Neural progenitor cell (in vitro differentiated cells): ENCODE data around the gene CD44. TPM values are rescaled to one million over a fixed set of nuclear protein-coding genes. Genes with fewer than 3 reads are reported as not detected.

ENCODE experiments used
- DNase-seq: peaks from one replicate; pipeline ENCODE4 v3.0.0-alpha.2; 2016; ENCODE audit warnings: low spot score
- H2AFZ ChIP-seq: fragments of 200-600 bp; sonication (generic); replicated peaks from 2 replicates; pipeline ENCODE4 v1.6.1; 2016; ENCODE audit warnings: antibody characterized with exemption
- H3F3A ChIP-seq: fragments of 200-600 bp; sonication (generic); 2 replicates; pipeline ENCODE4 v1.6.1; 2016; ENCODE audit warnings: antibody characterized with exemption, low read depth
- H3K27ac ChIP-seq: fragments of 200-600 bp; sonication (generic); 2 replicates; pipeline ENCODE4 v1.5.1; 2016; ENCODE audit warnings: mild to moderate bottlenecking
- H3K27me3 ChIP-seq: fragments of 200-600 bp; sonication (generic); 2 replicates; pipeline ENCODE4 v1.6.1; 2016; ENCODE audit warnings: mild to moderate bottlenecking, moderate library complexity
- H3K36me3 ChIP-seq: fragments of 200-600 bp; sonication (generic); 2 replicates; pipeline ENCODE4 v1.5.1; 2016
- H3K4me1 ChIP-seq: fragments of 200-600 bp; sonication (generic); 2 replicates; pipeline ENCODE4 v1.6.1; 2016; ENCODE audit warnings: mixed run types
- H3K4me2 ChIP-seq: fragments of 200-600 bp; sonication (generic); 2 replicates; pipeline ENCODE4 v1.6.1; 2016
- H3K4me3 ChIP-seq: fragments of 200-600 bp; sonication (generic); 2 replicates; pipeline ENCODE4 v1.5.1; 2016
- H3K79me2 ChIP-seq: fragments of 200-600 bp; sonication (generic); 2 replicates; pipeline ENCODE4 v1.6.1; 2016; ENCODE audit warnings: low read depth
- H3K9ac ChIP-seq: fragments of 200-600 bp; sonication (generic); 2 replicates; pipeline ENCODE4 v1.6.1; 2016
- H3K9me3 ChIP-seq: fragments of 200-600 bp; sonication (generic); 2 replicates; pipeline ENCODE4 v1.5.1; 2016; ENCODE audit warnings: low read depth
- H4K20me1 ChIP-seq: fragments of 200-600 bp; sonication (generic); 2 replicates; pipeline ENCODE4 v1.6.1; 2016; ENCODE audit warnings: low read depth
- H3K27ac Mint-ChIP-seq: 3 replicates; pipeline ENCODE4 v1.8.0; 2021; ENCODE audit warnings: mixed read lengths
- H3K27me3 Mint-ChIP-seq: 2 replicates; pipeline ENCODE4 v1.8.0; 2022; ENCODE audit warnings: low read depth, mild to moderate bottlenecking, inconsistent platforms, moderate library complexity, mixed read lengths; ENCODE audit not compliant: insufficient read depth
- H3K36me3 Mint-ChIP-seq: 3 replicates; pipeline ENCODE4 v1.8.0; 2021; ENCODE audit warnings: mixed read lengths
- H3K4me1 Mint-ChIP-seq: 3 replicates; pipeline ENCODE4 v1.8.0; 2021; ENCODE audit warnings: mixed read lengths
- H3K4me3 Mint-ChIP-seq: 3 replicates; pipeline ENCODE4 v1.8.0; 2021; ENCODE audit warnings: mild to moderate bottlenecking, moderate library complexity, mixed read lengths
- H3K9me3 Mint-ChIP-seq: 3 replicates; pipeline ENCODE4 v1.8.0; 2020; ENCODE audit warnings: mixed read lengths
- EZH2 ChIP-seq: fragments of 200-600 bp; sonication (generic); IDR thresholded peaks from 2 replicates; pipeline ENCODE4 v1.6.1; 2017; ENCODE audit warnings: antibody characterized with exemption, mild to moderate bottlenecking, moderate library complexity
- EZH2phosphoT487 ChIP-seq: fragments of 200-600 bp; sonication (generic); IDR thresholded peaks from 2 replicates; pipeline ENCODE4 v1.6.1; 2017; ENCODE audit warnings: antibody characterized with exemption
- total RNA-seq: library from RNA; depleted of rRNA; stranded (reverse); fragments of >200 nt; gene quantifications from 2 replicates; pipeline ENCODE4 v1.2.3, GENCODE V29; 2015; ENCODE audit warnings: low replicate concordance
- TF ChIP-seq, protein P1 (sequence below): fragments of 200-600 bp; sonication (generic); IDR thresholded peaks from 2 replicates; pipeline ENCODE4 v1.5.1; 2017; ENCODE audit warnings: antibody characterized with exemption, mild to moderate bottlenecking

The CD44 gene
- total RNA-seq, 1 donor from 2014 or later = 1.4 TPM

DNA sequence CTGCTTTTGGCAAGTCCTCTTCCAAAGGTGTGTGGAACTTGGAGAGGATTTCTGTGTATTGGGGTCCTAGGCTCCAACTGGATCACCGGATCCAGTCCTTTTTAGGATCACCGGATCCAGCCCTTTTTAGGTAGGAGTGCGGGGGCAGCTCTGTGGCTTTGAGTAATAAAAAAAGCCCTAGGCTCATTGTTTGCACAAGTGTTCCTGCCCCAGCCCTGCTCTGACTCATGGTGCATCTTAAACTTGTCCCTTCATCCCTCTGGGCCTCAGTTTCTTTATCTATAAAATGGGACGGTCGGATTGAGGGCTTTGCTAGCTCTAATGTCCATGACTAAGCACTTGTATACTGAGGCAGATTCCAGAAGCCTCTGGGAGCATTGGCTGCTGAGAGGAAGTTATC lies 22.7 kb upstream of the CD44 start:
- no peak overlapping the region for H3K4me2 ChIP-seq
- Mint-ChIP-seq H3K27ac (no peak overlapping the region), H3K4me3 (no peak overlapping the region), H3K9me3 (no peaks in the 10 kb centered on the region), H3K4me1 (peaks cover 19% of the 10 kb centered on the region), H3K27me3 (peaks cover 12% of the 10 kb centered on the region), H3K36me3 (no peaks in the 10 kb centered on the region)
- H3K79me2 ChIP-seq = no peaks in the 10 kb centered on the region
- TF ChIP-seq EZH2 (no peak), EZH2phosphoT487 (no peak)
- TF ChIP-seq, protein P1, sequence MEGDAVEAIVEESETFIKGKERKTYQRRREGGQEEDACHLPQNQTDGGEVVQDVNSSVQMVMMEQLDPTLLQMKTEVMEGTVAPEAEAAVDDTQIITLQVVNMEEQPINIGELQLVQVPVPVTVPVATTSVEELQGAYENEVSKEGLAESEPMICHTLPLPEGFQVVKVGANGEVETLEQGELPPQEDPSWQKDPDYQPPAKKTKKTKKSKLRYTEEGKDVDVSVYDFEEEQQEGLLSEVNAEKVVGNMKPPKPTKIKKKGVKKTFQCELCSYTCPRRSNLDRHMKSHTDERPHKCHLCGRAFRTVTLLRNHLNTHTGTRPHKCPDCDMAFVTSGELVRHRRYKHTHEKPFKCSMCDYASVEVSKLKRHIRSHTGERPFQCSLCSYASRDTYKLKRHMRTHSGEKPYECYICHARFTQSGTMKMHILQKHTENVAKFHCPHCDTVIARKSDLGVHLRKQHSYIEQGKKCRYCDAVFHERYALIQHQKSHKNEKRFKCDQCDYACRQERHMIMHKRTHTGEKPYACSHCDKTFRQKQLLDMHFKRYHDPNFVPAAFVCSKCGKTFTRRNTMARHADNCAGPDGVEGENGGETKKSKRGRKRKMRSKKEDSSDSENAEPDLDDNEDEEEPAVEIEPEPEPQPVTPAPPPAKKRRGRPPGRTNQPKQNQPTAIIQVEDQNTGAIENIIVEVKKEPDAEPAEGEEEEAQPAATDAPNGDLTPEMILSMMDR = no peak
- no peaks in the 10 kb centered on the region for H3K36me3 ChIP-seq
- peaks cover 6% of the 10 kb centered on the region for H3K4me1 ChIP-seq
- H3K9ac ChIP-seq = no peak overlapping the region
- H2AFZ ChIP-seq = no peak overlapping the region
- no peak for DNase-seq
- no peaks in the 10 kb centered on the region for H4K20me1 ChIP-seq
- H3K4me3 ChIP-seq = no peak overlapping the region
- peaks cover 7% of the 10 kb centered on the region for H3K27me3 ChIP-seq
- no peaks in the 10 kb centered on the region for H3F3A ChIP-seq
- no peaks in the 10 kb centered on the region for H3K9me3 ChIP-seq
- H3K27ac ChIP-seq = no peak overlapping the region

DNA sequence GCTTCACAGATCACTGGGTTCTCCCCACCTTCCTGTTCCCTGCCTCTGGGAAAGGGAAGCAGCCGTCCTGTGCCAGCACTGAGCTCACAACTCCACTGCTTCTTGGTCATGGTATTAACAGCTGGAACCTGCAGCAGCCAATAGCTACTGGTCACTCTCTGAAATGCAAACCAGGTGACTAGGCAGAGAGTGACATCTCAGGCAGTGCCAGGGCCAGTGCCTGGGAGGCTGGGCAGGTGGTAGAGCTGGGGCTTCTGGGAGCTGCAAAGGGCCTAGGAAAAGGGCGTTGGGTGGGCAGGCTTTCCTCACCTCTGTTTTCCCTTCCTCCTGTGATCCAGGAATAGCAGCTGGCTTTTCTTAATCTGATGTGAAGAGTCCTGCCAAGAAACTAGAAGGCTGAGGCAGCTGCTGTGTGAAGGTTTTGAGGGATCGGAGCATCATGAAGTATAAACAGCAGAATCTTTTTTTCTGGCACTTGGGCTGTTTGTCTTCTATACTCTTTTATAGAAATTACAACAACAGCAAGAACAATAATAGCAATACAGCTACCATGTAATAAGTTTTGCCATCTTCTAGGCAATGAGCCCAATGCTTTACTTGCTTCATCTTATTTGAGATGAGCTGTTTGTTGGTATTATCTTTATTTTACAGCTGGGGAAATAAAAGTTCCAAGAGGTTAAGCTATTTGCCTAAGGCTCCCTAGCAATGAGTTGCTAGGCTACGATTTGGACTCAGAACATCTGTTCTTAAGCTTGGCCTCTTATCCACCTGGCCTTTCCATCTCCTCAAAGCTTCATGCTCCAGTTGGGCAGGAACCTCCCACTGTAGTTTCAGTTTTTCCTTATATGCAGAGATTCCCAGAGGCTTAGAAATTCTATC lies 22.0 kb upstream of the CD44 start:
- H3K9ac ChIP-seq = no peak overlapping the region
- no peaks in the 10 kb centered on the region for H3K9me3 ChIP-seq
- H3K79me2 ChIP-seq = no peaks in the 10 kb centered on the region
- no peak for DNase-seq
- H3F3A ChIP-seq = no peaks in the 10 kb centered on the region
- H3K4me1 ChIP-seq = peaks cover 6% of the 10 kb centered on the region
- Mint-ChIP-seq H3K36me3 (no peaks in the 10 kb centered on the region), H3K9me3 (no peaks in the 10 kb centered on the region), H3K4me3 (no peak overlapping the region), H3K27ac (no peak overlapping the region), H3K27me3 (peaks cover 10% of the 10 kb centered on the region), H3K4me1 (peaks cover 19% of the 10 kb centered on the region)
- no peak overlapping the region for H2AFZ ChIP-seq
- H4K20me1 ChIP-seq = no peaks in the 10 kb centered on the region
- no peak overlapping the region for H3K4me2 ChIP-seq
- H3K27me3 ChIP-seq = peaks cover 7% of the 10 kb centered on the region
- H3K4me3 ChIP-seq = no peak overlapping the region
- no peak overlapping the region for H3K27ac ChIP-seq
- TF ChIP-seq, protein P1 = no peak
- TF ChIP-seq EZH2phosphoT487 = no peak
- no peak for TF ChIP-seq EZH2
- H3K36me3 ChIP-seq = no peaks in the 10 kb centered on the region

DNA sequence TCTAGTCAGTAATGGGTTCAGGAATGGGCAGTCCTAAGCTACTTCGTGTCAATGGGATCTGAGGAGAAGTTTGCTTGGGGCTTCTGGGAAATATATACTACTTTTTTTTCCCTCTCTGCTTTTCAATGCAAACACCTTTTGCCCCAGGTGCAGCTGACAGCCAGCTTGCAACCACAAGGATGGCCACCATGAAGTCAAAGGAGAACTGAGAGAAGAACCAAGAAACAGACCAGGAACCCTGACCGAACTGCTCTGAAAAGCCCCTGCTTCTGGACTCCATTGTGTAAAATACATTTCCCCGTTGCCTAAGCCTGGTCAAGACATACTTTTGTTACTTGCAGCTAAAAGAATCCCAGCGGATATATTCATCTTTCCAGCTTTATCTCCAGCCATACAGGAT lies 20.1 kb upstream of the CD44 start:
- Mint-ChIP-seq H3K4me3 (no peak overlapping the region), H3K9me3 (no peaks in the 10 kb centered on the region), H3K4me1 (peaks cover 19% of the 10 kb centered on the region), H3K27me3 (peaks cover 2% of the 10 kb centered on the region), H3K27ac (no peak overlapping the region), H3K36me3 (no peaks in the 10 kb centered on the region)
- peaks cover 6% of the 10 kb centered on the region for H3K4me1 ChIP-seq
- no peak for DNase-seq
- no peaks in the 10 kb centered on the region for H3K79me2 ChIP-seq
- TF ChIP-seq, protein P1 = no peak
- TF ChIP-seq EZH2phosphoT487 (no peak), EZH2 (no peak)
- H2AFZ ChIP-seq = no peak overlapping the region
- no peak overlapping the region for H3K27ac ChIP-seq
- H3K4me2 ChIP-seq = no peak overlapping the region
- no peaks in the 10 kb centered on the region for H3K36me3 ChIP-seq
- no peaks in the 10 kb centered on the region for H3K9me3 ChIP-seq
- no peaks in the 10 kb centered on the region for H4K20me1 ChIP-seq
- no peak overlapping the region for H3K4me3 ChIP-seq
- H3K27me3 ChIP-seq = peaks cover 13% of the 10 kb centered on the region
- no peak overlapping the region for H3K9ac ChIP-seq
- H3F3A ChIP-seq = no peaks in the 10 kb centered on the region
